RPMI7951 (cell line): ENCODE results near the gene SPSB4. TPM values are rescaled to one million over a fixed set of nuclear protein-coding genes. Genes with fewer than 3 reads are reported as not detected.
"Not testable (repeated sequence)": the region's sequence is repeated elsewhere in the genome, so short reads cannot be mapped to it uniquely, and the experiment has no call there.

Experiments used
- DNase-seq: peaks from one replicate; pipeline ENCODE4 v3.0.0-alpha.2; 2012; ENCODE audit warnings: low read depth
- total RNA-seq: library from RNA; depleted of rRNA; stranded (reverse); fragments of >200 nt; shearing (Covaris generic); gene quantifications from 2 replicates; pipeline ENCODE4 v1.2.3, GENCODE V29; 2014

Gene SPSB4
- total RNA-seq, 1 experiment from 2014 or later: not detected

DNA sequence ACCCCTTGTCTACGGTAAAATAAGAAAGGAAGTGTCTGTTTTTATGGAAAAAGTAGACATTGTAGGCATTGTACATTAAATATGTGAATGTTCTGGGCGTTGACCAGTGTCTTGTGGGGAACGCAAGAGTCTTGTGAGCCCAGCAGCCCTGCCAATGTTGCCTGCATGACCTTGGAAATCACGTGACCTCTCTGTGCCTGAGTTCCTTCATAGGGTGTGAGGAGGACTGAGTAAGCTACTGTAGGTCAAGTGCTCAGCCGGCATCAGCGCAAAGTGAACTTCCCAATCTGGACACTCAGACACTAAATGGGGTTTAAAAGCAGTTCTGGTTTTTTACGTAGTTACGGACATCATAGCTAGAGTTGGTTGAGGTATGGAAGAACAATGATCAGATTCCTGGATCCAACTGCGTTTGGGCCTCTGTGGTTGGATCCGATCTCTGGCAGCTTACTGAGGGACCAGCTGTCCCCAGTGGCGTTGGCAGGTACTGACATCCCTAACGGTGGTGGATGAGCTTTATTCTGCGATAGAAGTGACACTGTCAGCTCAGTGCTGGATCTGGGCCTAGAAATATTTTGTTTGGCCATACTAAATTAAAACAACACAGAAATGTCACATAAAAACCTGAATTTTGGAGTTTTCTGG is 63.8 kb downstream of the SPSB4 start:
- DNase-seq: no peak

- DNase-seq: no peak
Measured at GRCh38 chr3:141115789-141116541, 64.8 kb downstream of the SPSB4 start.

- DNase-seq: no peak
Measured at GRCh38 chr3:141116721-141117120, 65.6 kb downstream of the SPSB4 start.

GRCh38 chr3:141117982-141118381 is 66.8 kb downstream of the SPSB4 start:
- DNase-seq: not testable (repeated sequence)

DNA sequence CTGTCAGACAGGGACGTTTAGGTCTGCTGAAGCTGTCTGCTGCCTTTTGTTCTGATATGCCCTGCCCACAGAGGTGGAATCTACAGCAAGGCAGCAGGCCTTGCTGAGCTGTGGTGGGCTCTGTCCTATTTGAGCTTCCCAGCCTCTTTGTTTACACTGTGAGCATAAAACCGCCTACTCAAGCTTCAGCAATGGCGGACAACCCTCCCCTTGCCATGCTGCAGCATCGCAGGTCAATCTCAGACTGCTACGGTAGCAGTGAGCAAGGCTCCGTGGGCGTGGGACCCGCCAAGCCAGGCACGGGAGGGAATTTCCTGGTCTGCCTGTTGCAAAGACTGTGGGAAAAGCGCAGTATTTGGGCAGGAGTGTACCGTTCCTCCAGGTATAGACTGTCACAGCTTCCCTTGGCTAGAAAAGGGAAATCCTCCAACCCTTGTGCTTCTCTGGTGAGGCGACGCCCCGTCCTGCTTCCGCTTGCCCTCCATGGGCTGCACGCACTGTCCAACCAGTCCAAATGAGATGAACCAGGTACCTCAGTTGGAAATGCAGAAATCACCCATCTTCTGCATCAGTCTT is 71.4 kb downstream of the SPSB4 start:
- no peak for DNase-seq

DNA sequence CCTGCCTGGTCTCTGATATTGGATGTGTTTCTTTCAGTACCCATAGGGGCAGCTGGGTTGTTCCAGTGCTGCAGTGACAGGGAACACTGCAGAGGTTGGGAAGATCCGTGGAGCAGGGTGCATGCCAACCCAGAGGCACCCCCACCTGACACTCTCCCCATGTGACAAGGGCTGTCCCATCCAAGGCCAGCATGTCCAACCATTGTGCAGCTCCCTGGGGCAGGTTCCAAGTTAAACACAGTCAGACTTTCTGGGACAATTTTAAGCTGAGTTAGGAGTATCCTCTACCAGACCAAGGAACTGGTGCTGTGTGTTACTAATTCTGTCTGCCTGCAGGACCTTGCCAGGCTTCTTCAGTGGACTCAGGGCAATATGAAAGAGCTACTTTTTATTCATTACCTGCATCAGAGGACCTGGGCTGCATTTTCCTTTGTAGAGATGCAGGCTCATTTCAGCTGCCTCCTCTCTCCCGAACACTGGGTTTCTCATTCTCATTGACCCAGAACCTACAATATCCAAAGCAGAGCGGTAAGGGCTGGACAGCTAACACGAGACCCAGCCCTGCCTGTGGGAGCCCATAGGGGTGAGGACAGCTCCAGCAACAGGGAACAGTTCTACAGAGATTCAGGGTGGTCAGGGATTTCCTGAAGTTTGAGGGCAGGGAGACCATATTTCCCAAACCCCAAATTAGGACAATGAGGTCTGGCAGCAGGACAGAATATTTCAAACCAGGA is 72.7 kb downstream of the SPSB4 start:
- DNase-seq: no peak

GRCh38 chr3:141124715-141125114 is 73.6 kb downstream of the SPSB4 start:
- no peak for DNase-seq

- no peak for DNase-seq
Measured at GRCh38 chr3:141125351-141125750, 74.2 kb downstream of the SPSB4 start.

DNA sequence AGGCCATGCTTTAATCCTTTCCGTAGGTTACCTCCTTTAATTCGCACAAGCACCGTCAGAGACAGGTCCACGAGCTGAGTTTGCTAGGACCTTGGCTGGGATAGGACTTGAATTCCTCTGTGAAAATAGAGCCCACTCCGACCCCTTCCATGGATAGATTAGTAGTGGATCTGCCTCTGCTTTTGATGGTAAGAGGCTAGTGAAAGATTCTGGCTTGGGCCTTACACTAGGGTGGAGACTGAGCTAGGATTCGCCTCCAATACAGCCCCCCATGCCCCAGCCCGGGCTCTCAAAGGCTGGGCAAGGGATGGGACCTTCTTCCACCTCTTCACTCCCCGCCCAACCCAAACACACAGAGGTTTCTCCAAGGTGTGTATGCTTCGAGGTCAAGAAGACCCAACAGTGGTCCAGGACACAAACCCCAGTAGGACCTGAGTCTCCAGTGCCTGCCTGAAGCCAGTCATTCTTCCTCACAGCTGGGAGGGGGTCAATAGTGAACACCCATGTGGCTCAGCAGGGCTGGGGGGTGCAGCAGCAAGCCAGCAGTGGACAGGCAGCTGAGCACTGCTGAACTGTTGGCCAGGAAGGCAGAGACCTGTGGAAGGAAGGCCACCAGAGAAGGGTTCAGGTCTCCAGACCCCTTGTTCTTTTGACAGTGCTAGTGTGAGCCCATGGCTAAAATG is 75.7 kb downstream of the SPSB4 start:
- DNase-seq: no peak

DNA sequence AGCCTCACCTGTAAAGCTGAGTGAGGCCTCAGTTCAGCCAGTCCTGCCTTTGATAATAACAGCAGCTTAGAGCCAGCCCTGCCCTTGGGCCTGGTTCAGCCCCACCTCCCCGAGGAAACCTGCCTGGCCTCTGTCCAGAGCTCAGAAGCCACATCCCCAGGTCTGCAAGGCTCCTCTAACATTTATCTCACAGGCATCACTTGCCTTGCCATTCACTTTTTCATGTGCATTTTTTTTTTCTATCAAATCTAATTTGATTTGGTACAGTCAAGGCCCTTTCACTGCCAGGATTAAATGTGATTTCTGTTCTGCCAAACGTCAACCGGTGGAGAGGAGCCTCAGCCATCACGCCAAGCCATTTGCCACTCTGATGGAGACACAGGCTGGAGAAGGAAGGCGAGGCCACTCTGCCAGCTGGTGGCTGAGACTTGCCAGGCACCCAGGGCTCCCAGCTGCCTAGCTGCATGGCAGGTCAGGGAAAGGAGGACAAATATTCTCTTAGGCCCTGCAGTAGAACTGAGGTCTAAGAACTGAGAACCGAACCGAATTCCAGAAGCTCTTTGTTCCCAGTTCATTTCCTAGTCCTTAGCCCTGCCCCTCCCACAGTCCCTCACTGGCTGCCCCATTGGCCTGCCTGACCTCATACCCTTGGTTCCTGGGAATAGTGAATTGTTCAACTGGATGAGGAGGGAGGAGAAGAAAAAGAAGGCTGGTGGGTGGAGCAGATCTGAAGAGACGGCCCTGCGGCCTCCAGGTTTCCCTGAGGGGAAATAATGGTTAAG is 76.4 kb downstream of the SPSB4 start:
- DNase-seq: no peak

DNA sequence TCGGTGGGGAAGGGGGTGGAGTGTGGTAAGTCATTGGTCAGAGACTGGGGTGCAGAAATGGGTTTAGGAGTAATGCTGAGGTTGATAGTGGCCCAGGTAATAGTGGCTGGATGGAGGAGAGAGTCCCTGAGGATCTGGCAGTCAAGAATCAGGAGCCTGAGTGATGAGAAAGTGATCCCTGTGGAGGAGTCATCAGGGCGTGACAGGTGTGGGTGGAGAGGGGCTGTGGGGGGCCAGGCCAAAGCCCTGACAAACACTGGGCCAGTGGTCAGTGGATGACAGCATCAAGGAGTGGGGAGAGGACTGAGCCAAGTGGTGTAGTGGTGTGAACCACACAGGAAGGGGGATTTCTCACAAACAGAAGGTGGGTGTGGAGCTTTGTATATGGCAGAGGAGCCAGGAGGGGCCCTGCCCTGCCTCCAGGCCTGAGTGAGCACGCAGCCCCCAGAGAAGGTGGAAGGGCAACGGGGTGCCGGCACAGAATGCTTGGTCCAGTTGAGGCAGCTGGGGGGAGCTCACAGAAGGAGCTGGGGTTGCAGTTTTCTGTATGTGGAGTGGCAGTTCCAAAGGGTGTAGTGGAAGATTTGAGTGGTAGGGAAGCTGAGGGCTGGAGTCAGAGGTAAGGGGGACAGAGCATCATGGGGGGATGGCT is 77.1 kb downstream of the SPSB4 start:
- no peak for DNase-seq

GRCh38 chr3:141129049-141129448 is 77.9 kb downstream of the SPSB4 start:
- no peak for DNase-seq

DNA sequence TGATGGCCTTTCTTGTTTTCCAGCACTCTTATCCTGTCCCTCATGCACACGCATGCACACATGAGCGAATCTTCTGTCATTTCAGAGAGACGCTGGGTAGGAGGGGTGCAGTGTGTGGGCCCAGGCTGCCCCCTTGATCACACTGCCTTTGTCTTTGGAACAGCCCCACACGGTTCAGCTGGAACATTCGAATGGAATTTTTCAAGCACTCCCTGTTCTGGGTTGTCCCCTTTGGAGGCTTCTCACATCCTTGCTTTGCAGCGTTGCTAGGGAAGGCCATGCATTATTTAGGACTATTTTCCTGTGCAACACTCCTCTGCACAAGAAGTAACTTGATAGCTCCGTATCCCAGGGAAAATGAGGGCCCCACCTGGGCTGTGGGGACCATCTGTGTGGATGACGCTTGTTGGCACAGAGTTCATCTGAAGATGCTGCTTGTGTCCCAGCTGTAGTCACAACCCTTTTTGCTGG is 78.4 kb downstream of the SPSB4 start:
- DNase-seq: no peak

- no peak for DNase-seq
Measured at GRCh38 chr3:141143517-141143916, 92.4 kb downstream of the SPSB4 start.

- DNase-seq: no peak
Measured at GRCh38 chr3:141146979-141147470, 95.9 kb downstream of the SPSB4 start.

DNA sequence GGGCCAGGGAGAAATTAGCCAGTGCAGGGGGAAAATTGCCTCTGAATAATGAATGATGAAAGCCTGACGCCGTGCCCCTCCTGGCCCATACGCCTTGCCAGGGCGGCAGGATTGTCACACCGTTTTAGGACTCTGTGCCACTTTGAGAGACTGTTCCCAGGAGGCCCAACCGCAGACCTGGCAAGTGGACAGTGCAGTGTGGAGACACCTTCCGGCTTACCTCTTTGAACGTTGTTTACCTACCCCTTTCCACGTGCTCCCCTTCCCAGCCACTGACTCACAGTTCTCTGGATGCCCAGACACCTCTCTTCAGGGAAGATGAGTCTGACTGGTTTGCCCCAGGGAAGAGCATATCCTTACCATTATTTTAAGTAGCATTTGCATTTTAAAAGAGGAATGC is 96.5 kb downstream of the SPSB4 start:
- DNase-seq: peak; percentile 3

DNA sequence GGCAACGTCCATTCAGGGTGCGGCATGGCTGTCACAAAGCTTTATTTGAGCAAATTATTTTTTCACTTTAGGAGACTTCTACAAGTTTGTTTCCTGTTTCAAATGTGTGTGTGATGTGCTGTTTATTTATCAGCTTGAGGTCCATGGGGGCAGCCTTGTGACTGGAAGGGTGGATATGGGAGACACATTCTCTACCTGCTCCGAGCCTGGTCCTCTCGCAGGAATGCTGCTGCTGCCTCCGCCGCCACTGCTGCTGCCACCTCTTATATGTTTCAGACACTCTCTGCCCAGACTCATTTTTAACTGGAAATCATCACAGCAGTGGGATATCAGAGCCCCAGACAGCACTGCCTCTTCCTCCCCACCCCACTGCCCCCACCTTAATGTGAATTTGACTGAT is 97.0 kb downstream of the SPSB4 start:
- no peak for DNase-seq

GRCh38 chr3:141148770-141149169 is 97.6 kb downstream of the SPSB4 start:
- no peak for DNase-seq

GRCh38 chr3:141150081-141150830 is 99.1 kb downstream of the SPSB4 start:
- no peak for DNase-seq
